Dendritic cell treated with granulocyte-macrophage colony-stimulating factor and Interleukin-4, amounts not matched to agents 40 ng/mL and 50 ng/mL, for 4 days (primary cell): ENCODE results near the gene ESYT3.
"Not testable (repeated sequence)": the region's sequence is repeated elsewhere in the genome, so short reads cannot be mapped to it uniquely, and the experiment has no call there.

ENCODE experiments used
- H3K27ac Mint-ChIP-seq: one replicate; pipeline ENCODE4 v1.8.0; 2022; ENCODE audit warnings: mild to moderate bottlenecking, mixed read lengths
- H3K27me3 Mint-ChIP-seq: one replicate; pipeline ENCODE4 v1.8.0; 2022; ENCODE audit warnings: mild to moderate bottlenecking, mixed read lengths
- H3K36me3 Mint-ChIP-seq: one replicate; pipeline ENCODE4 v1.8.0; 2022; ENCODE audit warnings: low read depth, mixed read lengths
- H3K4me1 Mint-ChIP-seq: one replicate; pipeline ENCODE4 v1.8.0; 2022; ENCODE audit warnings: low read depth, mixed read lengths
- H3K4me3 Mint-ChIP-seq: one replicate; pipeline ENCODE4 v1.8.0; 2022; ENCODE audit warnings: mild to moderate bottlenecking, moderate library complexity, mixed read lengths
- H3K9me3 Mint-ChIP-seq: one replicate; pipeline ENCODE4 v1.8.0; 2022; ENCODE audit warnings: mixed read lengths
- intact Hi-C: fragments of 100-400 bp; cut with micrococcal nuclease; formaldehyde crosslinking; loops from one replicate; pipeline ENCODE4 v1.15.0; 2022

Gene ESYT3

GRCh38 chr3:138493804-138494606 is 59.6 kb downstream of the ESYT3 start:
- H3K27me3 Mint-ChIP-seq = no peaks in the 10 kb centered on the region
- peaks cover 11% of the 10 kb centered on the region for H3K9me3 Mint-ChIP-seq
- no peaks in the 10 kb centered on the region for H3K36me3 Mint-ChIP-seq
- peaks cover 33% of the 10 kb centered on the region for H3K4me1 Mint-ChIP-seq
- no peak overlapping the region for H3K4me3 Mint-ChIP-seq
- intact Hi-C loops = no loop called here
- no peak overlapping the region for H3K27ac Mint-ChIP-seq

- Mint-ChIP-seq H3K27me3 (no peaks in the 10 kb centered on the region), H3K4me3 (no peak overlapping the region), H3K4me1 (peaks cover 33% of the 10 kb centered on the region), H3K27ac (no peak overlapping the region), H3K9me3 (peaks cover 5% of the 10 kb centered on the region), H3K36me3 (no peaks in the 10 kb centered on the region)
- intact Hi-C loops = no loop called here
These were observed 60.2 kb downstream of the ESYT3 start for GRCh38 chr3:138494607-138494929.

DNA sequence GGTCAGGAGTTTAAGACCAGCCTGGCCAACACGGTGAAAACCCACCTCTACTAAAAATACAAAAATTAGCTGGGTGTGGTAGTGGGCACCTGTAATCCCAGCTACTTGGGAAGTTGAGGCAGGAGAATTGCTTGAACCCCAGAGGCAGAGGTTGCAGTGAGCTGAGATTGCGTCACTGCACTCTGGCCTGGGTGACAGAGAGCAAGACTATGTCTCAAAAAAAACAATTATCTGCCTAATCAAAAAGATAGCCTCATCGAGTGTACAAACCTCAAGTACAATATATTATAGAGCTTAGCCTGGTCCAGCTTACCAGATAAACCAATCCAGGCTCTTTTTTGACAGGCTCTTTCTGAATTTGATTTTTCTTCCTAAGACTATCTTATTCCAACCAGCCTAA is 61.2 kb downstream of the ESYT3 start:
- intact Hi-C loops, H3K4me3 Mint-ChIP-seq, H3K27me3 Mint-ChIP-seq, H3K27ac Mint-ChIP-seq, H3K9me3 Mint-ChIP-seq, H3K36me3 Mint-ChIP-seq: not testable (repeated sequence)
- H3K4me1 Mint-ChIP-seq = peaks cover 33% of the 10 kb centered on the region

- Mint-ChIP-seq H3K4me3 (no peak overlapping the region), H3K9me3 (no peaks in the 10 kb centered on the region), H3K4me1 (peaks cover 33% of the 10 kb centered on the region), H3K27me3 (no peaks in the 10 kb centered on the region), H3K27ac (no peak overlapping the region), H3K36me3 (no peaks in the 10 kb centered on the region)
- intact Hi-C loops = no loop called here
These were observed 62.0 kb downstream of the ESYT3 start for GRCh38 chr3:138496436-138496835.

GRCh38 chr3:138497021-138497420 is 62.6 kb downstream of the ESYT3 start:
- Mint-ChIP-seq H3K4me3 (no peak overlapping the region), H3K27ac (no peak overlapping the region), H3K36me3 (no peaks in the 10 kb centered on the region), H3K4me1 (peaks cover 30% of the 10 kb centered on the region), H3K27me3 (no peaks in the 10 kb centered on the region), H3K9me3 (no peaks in the 10 kb centered on the region)
- intact Hi-C loops = no loop called here

GRCh38 chr3:138497851-138498250 is 63.4 kb downstream of the ESYT3 start:
- intact Hi-C loops = no loop called here
- Mint-ChIP-seq H3K4me1 (peaks cover 23% of the 10 kb centered on the region), H3K27me3 (no peaks in the 10 kb centered on the region), H3K27ac (no peak overlapping the region), H3K4me3 (no peak overlapping the region), H3K9me3 (no peaks in the 10 kb centered on the region), H3K36me3 (no peaks in the 10 kb centered on the region)

GRCh38 chr3:138498991-138499390 is 64.6 kb downstream of the ESYT3 start:
- intact Hi-C loops = no loop called here
- no peaks in the 10 kb centered on the region for H3K36me3 Mint-ChIP-seq
- no peak overlapping the region for H3K4me3 Mint-ChIP-seq
- no peak overlapping the region for H3K27ac Mint-ChIP-seq
- H3K9me3 Mint-ChIP-seq = no peaks in the 10 kb centered on the region
- no peaks in the 10 kb centered on the region for H3K27me3 Mint-ChIP-seq
- peaks cover 12% of the 10 kb centered on the region for H3K4me1 Mint-ChIP-seq

GRCh38 chr3:138507524-138507923 is 73.1 kb downstream of the ESYT3 start:
- Mint-ChIP-seq H3K27ac (no peak overlapping the region), H3K36me3 (no peaks in the 10 kb centered on the region), H3K9me3 (no peaks in the 10 kb centered on the region), H3K27me3 (no peaks in the 10 kb centered on the region), H3K4me3 (no peak overlapping the region), H3K4me1 (no peaks in the 10 kb centered on the region)
- intact Hi-C loops = no loop called here

DNA sequence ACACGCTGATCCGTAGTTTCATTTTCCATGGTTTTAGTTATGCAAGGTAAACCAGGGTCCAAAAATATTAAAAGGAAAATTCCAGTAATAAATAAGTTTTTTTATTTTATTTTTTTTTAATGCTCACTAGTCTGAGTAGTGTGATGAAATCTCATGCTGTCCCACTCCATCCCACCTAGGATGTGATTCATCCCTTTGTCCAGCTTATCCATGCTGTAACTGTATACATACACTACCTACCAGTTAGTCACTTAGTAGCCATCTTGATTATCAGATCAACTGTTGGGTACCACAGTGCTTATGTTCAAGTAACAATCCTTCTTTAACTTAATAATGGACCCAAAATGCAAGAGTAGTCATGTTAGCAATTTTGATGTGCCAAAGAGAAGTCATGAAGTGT is 75.2 kb downstream of the ESYT3 start:
- H3K27ac Mint-ChIP-seq = no peak overlapping the region
- no peaks in the 10 kb centered on the region for H3K27me3 Mint-ChIP-seq
- H3K4me3 Mint-ChIP-seq = no peak overlapping the region
- intact Hi-C loops = no loop called here
- H3K4me1 Mint-ChIP-seq = no peaks in the 10 kb centered on the region
- no peaks in the 10 kb centered on the region for H3K36me3 Mint-ChIP-seq
- no peaks in the 10 kb centered on the region for H3K9me3 Mint-ChIP-seq

DNA sequence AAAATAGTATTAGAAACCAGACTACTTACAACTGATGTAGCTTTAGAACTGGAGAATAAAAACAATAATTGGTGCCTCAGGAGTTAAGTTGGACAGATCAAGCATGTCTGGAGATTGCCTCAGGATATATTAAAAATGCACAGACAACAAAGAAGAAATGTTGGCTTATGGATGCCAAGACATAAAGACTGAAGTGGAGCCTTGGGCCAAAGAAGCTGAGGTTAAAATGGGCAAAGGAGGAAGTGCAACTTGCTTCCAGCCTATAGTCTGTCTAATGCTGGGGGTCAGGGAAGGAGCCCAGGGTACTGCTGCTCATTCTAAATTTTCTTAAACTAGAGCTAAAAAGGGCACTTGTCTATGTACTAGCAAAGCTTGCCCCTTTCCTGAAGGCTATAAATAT is 77.5 kb downstream of the ESYT3 start:
- Mint-ChIP-seq H3K9me3 (no peaks in the 10 kb centered on the region), H3K4me1 (no peaks in the 10 kb centered on the region), H3K27me3 (no peaks in the 10 kb centered on the region), H3K27ac (no peak overlapping the region), H3K36me3 (no peaks in the 10 kb centered on the region), H3K4me3 (no peak overlapping the region)
- intact Hi-C loops = no loop called here

GRCh38 chr3:138513090-138513843 is 78.9 kb downstream of the ESYT3 start:
- Mint-ChIP-seq H3K4me1 (no peaks in the 10 kb centered on the region), H3K36me3 (no peaks in the 10 kb centered on the region), H3K9me3 (peaks cover 5% of the 10 kb centered on the region), H3K27me3 (no peaks in the 10 kb centered on the region), H3K27ac (no peak overlapping the region), H3K4me3 (no peak overlapping the region)
- intact Hi-C loops = no loop called here

GRCh38 chr3:138521445-138521844 is 87.0 kb downstream of the ESYT3 start:
- H3K36me3 Mint-ChIP-seq, H3K27ac Mint-ChIP-seq, H3K4me1 Mint-ChIP-seq, intact Hi-C loops, H3K27me3 Mint-ChIP-seq, H3K4me3 Mint-ChIP-seq: not testable (repeated sequence)
- peaks cover 42% of the 10 kb centered on the region for H3K9me3 Mint-ChIP-seq
